ENCODE data around the gene HMX3. TPM values are rescaled to one million over a fixed set of nuclear protein-coding genes. Genes with fewer than 3 reads are reported as not detected.

Gene HMX3
- total and polyA plus RNA-seq, 2 of the 8 experiments (the other 6 are each of a cell fraction or from before 2014, with no cell fraction given) = 0.05 TPM; not detected in 1

- H3K79me2 ChIP-seq (ENCODE audit: control insufficient read depth in 1 of 2, insufficient read depth in 2 of 2, low read length in 2 of 2) = no peaks in the 10 kb centered on the region
These were observed 543 bp downstream of the HMX3 start for GRCh38 chr10:123136221-123136805.

More at GRCh38 chr10:123136221-123136805, 543 bp downstream of the HMX3 start:
- H3K4me3 ChIP-seq (ENCODE audit: extremely low read depth in 1 of 4, insufficient read depth in 2 of 4, low read depth in 3 of 4, low read length in 4 of 4) = peak overlapping the region; percentile 19 to 59 (median 34)
- no peak overlapping the region for H3K9ac ChIP-seq (replicated peaks in 1 of 4; ENCODE audit: extremely low read depth in 1 of 4, low read depth in 3 of 4, low read length in 3 of 4)
- no peak overlapping the region for H2BK5ac ChIP-seq (ENCODE audit: low read depth, low read length)
- ChIA-PET CTCF (ENCODE audit: partially characterized antibody) (interaction anchor here (1.1 to 1.6 kb wide), 5 partner anchors 10 to 422 kb away, joined by 3 to 12 read pairs (median 5); partner anchors contain the start of gene HMX2), POLR2A (ENCODE audit: partially characterized antibody) (interaction anchor here (0.7 to 1.6 kb wide), 5 partner anchors 10 to 19 kb away, joined by 3 to 10 read pairs (median 8); partner anchors contain the start of genes BUB3 and HMX2)
- peaks cover 7 to 43% (median 28%) of the 10 kb centered on the region in 4 experiments for H3K4me1 ChIP-seq (replicated peaks in 1 of 4; ENCODE audit: control insufficient read depth in 3 of 4, insufficient read depth in 4 of 4, low read length in 3 of 4)
- peak overlapping the region; percentile 15; the same call in 1 of the 2 replicates for H3K18ac ChIP-seq (ENCODE audit: extremely low read depth, low read length)
- H4K20me1 ChIP-seq (replicated peaks in 1 of 2; ENCODE audit: control insufficient read depth in 1 of 2, insufficient read depth in 2 of 2, low read length in 2 of 2) = peaks cover 7 to 17% of the 10 kb centered on the region in 2 experiments
- H3K56ac ChIP-seq (replicated peaks; ENCODE audit: insufficient read length, low read depth, low read length) = no peak overlapping the region
- H3K14ac ChIP-seq (ENCODE audit: insufficient read length) = no peak overlapping the region
- H2BK120ac ChIP-seq (replicated peaks; ENCODE audit: low read depth, low read length) = no peak overlapping the region
- H3K79me1 ChIP-seq (ENCODE audit: low read depth, low read length) = no peaks in the 10 kb centered on the region
- H3K27ac ChIP-seq (ENCODE audit: low read depth, low read length) = no peak overlapping the region
- no peak overlapping the region for H2AK5ac ChIP-seq (ENCODE audit: low read depth, low read length)
- H3K23me2 ChIP-seq (ENCODE audit: low read depth, low read length) = peaks cover 21% of the 10 kb centered on the region; the same call in 1 of the 2 replicates
- H3K4ac ChIP-seq (replicated peaks; ENCODE audit: insufficient read length, low read depth, low read length) = no peak overlapping the region
- peak overlapping the region; percentile 8 for H4K91ac ChIP-seq (replicated peaks; ENCODE audit: insufficient read length, low read length)
- peak overlapping the region; percentile 94; the same call in 1 of the 2 replicates for H2BK12ac ChIP-seq (ENCODE audit: low read depth, low read length)
- no peaks in the 10 kb centered on the region; a peak in 1 of 8 replicates for H3K36me3 ChIP-seq (ENCODE audit: control insufficient read depth in 2 of 4, insufficient read depth in 4 of 4, low read length in 3 of 4)
- no peak overlapping the region for H3K23ac ChIP-seq (ENCODE audit: insufficient read length)
- 1% methylated on average over 18 of the region's 59 CpGs; no CpG with 5 or more reads in 1 of the 2 experiments for WGBS, 2 experiments (ENCODE audit: extremely low coverage in 1 of 2, insufficient coverage in 1 of 2, insufficient read length in 1 of 2, insufficient replicate concordance in 2 of 2, low coverage in 1 of 2, low lambda C conversion rate in 2 of 2, missing lambda C conversion rate in 1 of 2)
- peaks cover 76 to 99% (median 95%) of the 10 kb centered on the region in 4 experiments for H3K27me3 ChIP-seq (replicated peaks in 1 of 4; ENCODE audit: control insufficient read depth in 3 of 4, extremely low read depth in 1 of 4, insufficient read depth in 3 of 4, low read length in 3 of 4)
- no peaks in the 10 kb centered on the region for H3K9me3 ChIP-seq (ENCODE audit: insufficient read depth in 2 of 2, low read depth in 1 of 2, low read length in 1 of 2)
- no peak overlapping the region for H2AFZ ChIP-seq (ENCODE audit: low read length)
- DNase-seq (ENCODE audit: low read depth in 1 of 2, low spot score in 2 of 2) = peak in 1 of 2 experiments; percentile 79
- H4K8ac ChIP-seq (ENCODE audit: extremely low read depth, insufficient read depth, low read length) = peak overlapping the region; percentile 63; the same call in 1 of the 2 replicates
- no peak overlapping the region for H2BK20ac ChIP-seq (ENCODE audit: low read length)
- no peak for TF ChIP-seq CTCF (IDR thresholded peaks at IDR 0.05; ENCODE audit: control extremely low read depth in 1 of 3, insufficient read depth in 1 of 3, low read depth in 1 of 3, low read length in 3 of 3)
- no peak for TF ChIP-seq CHD2 (IDR thresholded peaks at IDR 0.05; ENCODE audit: low read length)
- TF ChIP-seq E2F6 (IDR thresholded peaks at IDR 0.05) = peak; percentile 69
- peak; percentile 95 for TF ChIP-seq RNF2 (IDR thresholded peaks at IDR 0.05; ENCODE audit: borderline replicate concordance, low read depth, low read length, missing control alignments, poor library complexity, severe bottlenecking)
- H4K5ac ChIP-seq (ENCODE audit: insufficient read length, low read depth, low read length) = no peak overlapping the region
- FAIRE-seq = no peak
- peak overlapping the region; percentile 48 to 95 for H3K4me2 ChIP-seq (ENCODE audit: insufficient read depth in 1 of 2, low read depth in 2 of 2, low read length in 2 of 2)
- H2BK15ac ChIP-seq (ENCODE audit: low read length) = no peak overlapping the region
